Activated T-helper 2 cell treated with anti-CD3 and anti-CD28 coated beads, Interferon-gamma antibody, Interleukin-2, Interleukin-4, amounts not matched to agents 10 μg/mL and 5 μg/mL and 100 μg/mL, durations not matched to agents 14 hours and 24 hours and 36 hours (primary cell): ENCODE measurements around the gene TMEM9B. TPM values are rescaled to one million over a fixed set of nuclear protein-coding genes. Genes with fewer than 3 reads are reported as not detected.
A peak's percentile ranks its signal among the peaks of the same experiment; 100 is the strongest.
"Not testable (repeated sequence)": the region's sequence is repeated elsewhere in the genome, so short reads cannot be mapped to it uniquely, and the experiment has no call there.

ENCODE experiments used
- DNase-seq: peaks from one replicate; pipeline ENCODE4 v3.0.0; 2021; ENCODE audit warnings: low spot score
- H3K27ac Mint-ChIP-seq: one replicate; pipeline ENCODE4 v1.8.0; 2021; ENCODE audit warnings: mixed read lengths
- H3K27me3 Mint-ChIP-seq: one replicate; pipeline ENCODE4 v1.8.0; 2021; ENCODE audit warnings: low read depth, mixed read lengths
- H3K36me3 Mint-ChIP-seq: one replicate; pipeline ENCODE4 v1.8.0; 2021; ENCODE audit warnings: low read depth, mixed read lengths
- H3K4me1 Mint-ChIP-seq: one replicate; pipeline ENCODE4 v1.8.0; 2021; ENCODE audit warnings: low read depth, mixed read lengths
- H3K4me3 Mint-ChIP-seq: one replicate; pipeline ENCODE4 v1.8.0; 2021; ENCODE audit warnings: low read depth, mild to moderate bottlenecking, moderate library complexity, mixed read lengths
- H3K9me3 Mint-ChIP-seq: one replicate; pipeline ENCODE4 v1.8.0; 2021; ENCODE audit warnings: mixed read lengths
- intact Hi-C: fragments of 100-400 bp; cut with micrococcal nuclease; formaldehyde crosslinking; loops from one replicate; pipeline ENCODE4 v1.15.1; 2023
- total RNA-seq: library from RNA; stranded (reverse); gene quantifications from 2 replicates; pipeline ENCODE4 v1.2.3, GENCODE V29; 2022

The TMEM9B gene
- total RNA-seq, 1 donor from 2014 or later, result 20.8 TPM

DNA sequence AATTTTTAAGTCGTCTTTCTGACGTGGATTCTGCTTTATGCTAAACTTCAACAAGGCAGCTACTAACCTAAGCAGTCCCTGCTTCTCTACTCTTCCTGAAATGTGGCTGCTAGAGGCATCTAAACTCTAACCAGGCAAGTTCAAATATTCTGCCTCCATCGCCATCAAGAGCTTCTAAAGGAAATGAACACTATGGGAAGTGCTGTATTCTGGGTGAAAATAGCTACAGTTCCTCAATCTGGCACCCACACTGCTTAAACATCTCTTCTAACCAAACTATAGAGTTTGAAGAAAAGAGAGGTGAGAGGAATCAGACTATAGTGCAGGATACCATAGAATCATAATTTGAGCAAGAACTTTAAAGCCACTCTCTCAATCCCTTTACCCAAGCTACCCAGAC lies 33.2 kb upstream of the TMEM9B start:
- intact Hi-C loops, result no loop called here
- Mint-ChIP-seq H3K4me3 (no peak overlapping the region), H3K27ac (no peak overlapping the region), H3K36me3 (no peaks in the 10 kb centered on the region), H3K9me3 (no peaks in the 10 kb centered on the region), H3K27me3 (peaks cover 16% of the 10 kb centered on the region), H3K4me1 (peaks cover 14% of the 10 kb centered on the region)
- no peak for DNase-seq

DNA sequence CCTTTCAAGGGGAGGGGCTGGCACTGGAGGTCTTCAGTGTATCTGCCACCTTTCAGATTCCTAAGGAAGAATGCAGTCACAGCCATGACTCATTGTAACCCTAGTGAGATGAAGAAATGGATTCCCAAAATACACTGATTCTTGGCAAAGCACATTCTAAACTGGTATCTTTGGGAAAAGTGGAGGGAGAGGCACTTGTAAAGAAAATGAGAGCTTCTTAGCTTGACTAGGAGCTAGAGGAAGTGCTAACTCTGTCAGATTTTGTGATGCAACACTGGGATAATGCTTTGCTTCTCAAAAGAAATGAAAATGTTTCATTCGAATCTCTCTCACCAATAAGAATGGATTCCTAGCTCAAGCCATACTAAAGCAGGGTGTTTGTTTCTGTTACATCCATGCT lies 25.2 kb upstream of the TMEM9B start:
- no peaks in the 10 kb centered on the region for H3K9me3 Mint-ChIP-seq
- H3K36me3 Mint-ChIP-seq, result no peaks in the 10 kb centered on the region
- H3K27ac Mint-ChIP-seq, result no peak overlapping the region
- no peak overlapping the region for H3K4me3 Mint-ChIP-seq
- H3K4me1 Mint-ChIP-seq, result peaks cover 10% of the 10 kb centered on the region
- peaks cover 18% of the 10 kb centered on the region for H3K27me3 Mint-ChIP-seq
- DNase-seq, result no peak
- intact Hi-C loops, result no loop called here

- Mint-ChIP-seq H3K9me3 (no peaks in the 10 kb centered on the region), H3K36me3 (no peaks in the 10 kb centered on the region)
These were observed 24.3 kb upstream of the TMEM9B start for GRCh38 chr11:8988329-8989234.

GRCh38 chr11:8987446-8987845 lies 23.2 kb upstream of the TMEM9B start:
- Mint-ChIP-seq H3K4me3 (no peak overlapping the region), H3K9me3 (no peaks in the 10 kb centered on the region), H3K4me1 (peaks cover 15% of the 10 kb centered on the region), H3K27ac (peak overlapping the region; percentile 10), H3K27me3 (peaks cover 13% of the 10 kb centered on the region), H3K36me3 (no peaks in the 10 kb centered on the region)
- no peak for DNase-seq
- intact Hi-C loops, result no loop called here

More at GRCh38 chr11:8988329-8989234, 24.3 kb upstream of the TMEM9B start:
- H3K27me3 Mint-ChIP-seq, result peaks cover 13% of the 10 kb centered on the region
- intact Hi-C loops, result no loop called here
- no peak overlapping the region for H3K27ac Mint-ChIP-seq
- H3K4me1 Mint-ChIP-seq, result peaks cover 13% of the 10 kb centered on the region
- no peak overlapping the region for H3K4me3 Mint-ChIP-seq
- DNase-seq, result no peak

DNA sequence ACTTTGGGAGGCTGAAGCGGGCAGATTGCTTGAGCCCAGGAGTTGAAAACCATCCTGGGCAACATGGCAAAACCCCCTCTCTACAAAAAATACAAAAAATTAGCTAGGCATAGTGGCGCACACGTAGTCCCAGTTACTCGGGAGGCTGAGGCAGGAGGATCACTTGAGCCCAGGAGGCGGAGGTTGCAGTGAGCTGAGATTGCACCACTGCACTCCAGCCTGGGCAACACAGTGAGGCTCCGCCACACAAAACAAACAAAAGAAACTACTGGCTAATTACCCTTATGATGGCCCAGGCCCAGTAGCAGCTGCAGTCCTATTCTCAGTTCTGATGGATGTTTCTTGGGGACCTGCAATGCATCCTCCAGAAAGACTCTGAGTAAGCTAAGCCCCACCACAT lies 22.5 kb upstream of the TMEM9B start:
- intact Hi-C loops, H3K4me3 Mint-ChIP-seq, DNase-seq, H3K36me3 Mint-ChIP-seq, H3K9me3 Mint-ChIP-seq, H3K27ac Mint-ChIP-seq: not testable (repeated sequence)
- peaks cover 11% of the 10 kb centered on the region for H3K27me3 Mint-ChIP-seq
- peaks cover 15% of the 10 kb centered on the region for H3K4me1 Mint-ChIP-seq

GRCh38 chr11:8985462-8985861 lies 21.2 kb upstream of the TMEM9B start:
- no peaks in the 10 kb centered on the region for H3K36me3 Mint-ChIP-seq
- H3K4me1 Mint-ChIP-seq, result peaks cover 15% of the 10 kb centered on the region
- H3K27me3 Mint-ChIP-seq, result peaks cover 11% of the 10 kb centered on the region
- no peak overlapping the region for H3K4me3 Mint-ChIP-seq
- H3K9me3 Mint-ChIP-seq, result no peaks in the 10 kb centered on the region
- DNase-seq, result no peak
- H3K27ac Mint-ChIP-seq, result no peak overlapping the region
- intact Hi-C loops, result no loop called here

DNA sequence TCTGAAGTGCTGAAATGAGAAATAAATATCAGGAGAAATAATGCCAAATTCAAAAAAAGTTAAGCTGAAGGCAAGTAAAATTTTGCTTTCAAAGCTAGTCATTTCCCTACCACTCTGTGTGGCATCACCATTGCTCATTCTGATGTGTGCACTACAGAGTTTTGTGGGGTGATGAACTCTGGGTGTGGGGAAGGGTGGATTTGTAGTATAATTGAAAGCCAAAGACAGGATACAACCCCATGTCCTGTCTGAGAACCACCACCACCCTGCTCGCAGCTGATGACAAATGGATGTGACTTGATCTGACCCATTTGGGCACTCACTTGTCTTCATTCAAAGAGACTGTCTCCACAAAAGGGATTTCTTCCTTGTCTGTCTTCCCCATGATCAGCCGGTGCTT lies 19.3 kb upstream of the TMEM9B start:
- Mint-ChIP-seq H3K9me3 (no peaks in the 10 kb centered on the region), H3K4me1 (peaks cover 13% of the 10 kb centered on the region), H3K27me3 (no peaks in the 10 kb centered on the region), H3K27ac (no peak overlapping the region), H3K36me3 (no peaks in the 10 kb centered on the region), H3K4me3 (no peak overlapping the region)
- intact Hi-C loops, result no loop called here
- no peak for DNase-seq

GRCh38 chr11:8980485-8980884 lies 16.2 kb upstream of the TMEM9B start:
- intact Hi-C loops, result no loop called here
- Mint-ChIP-seq H3K4me3 (no peak overlapping the region), H3K9me3 (no peaks in the 10 kb centered on the region), H3K27ac (no peak overlapping the region), H3K4me1 (peaks cover 5% of the 10 kb centered on the region), H3K27me3 (no peaks in the 10 kb centered on the region), H3K36me3 (no peaks in the 10 kb centered on the region)
- DNase-seq, result no peak

DNA sequence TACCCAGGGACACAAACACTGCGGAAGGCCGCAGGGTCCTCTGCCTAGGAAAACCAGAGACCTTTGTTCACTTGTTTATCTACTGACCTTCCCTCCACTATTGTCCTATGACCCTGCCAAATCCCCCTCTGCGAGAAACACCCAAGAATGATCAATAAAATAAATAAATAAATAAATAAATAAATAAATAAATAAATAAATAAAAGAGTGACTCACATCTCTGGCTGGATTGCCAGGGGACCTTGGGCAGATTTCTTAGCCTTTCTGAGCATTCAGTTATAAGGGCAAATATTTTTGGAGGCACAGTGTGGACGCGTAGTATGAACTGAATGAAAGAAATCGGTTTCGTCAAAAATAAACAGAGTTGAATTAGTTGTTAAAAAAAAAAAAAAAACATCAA lies 15.1 kb upstream of the TMEM9B start:
- H3K36me3 Mint-ChIP-seq, H3K4me1 Mint-ChIP-seq, H3K9me3 Mint-ChIP-seq, H3K27me3 Mint-ChIP-seq, H3K4me3 Mint-ChIP-seq, intact Hi-C loops, H3K27ac Mint-ChIP-seq, DNase-seq: not testable (repeated sequence)

GRCh38 chr11:8973121-8973520 lies 8.9 kb upstream of the TMEM9B start:
- no peaks in the 10 kb centered on the region for H3K36me3 Mint-ChIP-seq
- no peaks in the 10 kb centered on the region for H3K9me3 Mint-ChIP-seq
- no peak for DNase-seq
- no peaks in the 10 kb centered on the region for H3K27me3 Mint-ChIP-seq
- intact Hi-C loops, result no loop called here
- H3K4me3 Mint-ChIP-seq, result no peak overlapping the region
- H3K4me1 Mint-ChIP-seq, result peaks cover 2% of the 10 kb centered on the region
- no peak overlapping the region for H3K27ac Mint-ChIP-seq

DNA sequence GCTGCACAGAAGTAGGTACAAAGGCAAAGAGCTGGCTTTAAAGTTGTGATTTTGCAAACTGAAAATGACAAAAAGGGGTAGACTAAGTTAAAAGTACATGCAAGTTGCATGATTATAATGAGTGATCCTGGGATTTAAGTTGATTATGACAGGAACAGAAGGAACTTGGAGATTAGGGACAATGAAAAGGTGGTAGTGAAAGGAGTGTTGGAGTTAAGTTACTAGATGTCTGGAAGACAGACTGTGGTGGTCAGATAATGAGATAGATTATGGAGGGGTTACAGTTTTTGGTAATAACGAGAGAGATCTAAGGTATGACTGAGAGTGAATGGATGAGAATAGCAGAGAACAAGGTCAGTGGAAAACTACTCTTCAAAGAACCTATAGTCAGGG lies 7.7 kb upstream of the TMEM9B start:
- Mint-ChIP-seq H3K4me3 (no peak overlapping the region), H3K4me1 (peaks cover 2% of the 10 kb centered on the region), H3K27ac (no peak overlapping the region), H3K36me3 (no peaks in the 10 kb centered on the region), H3K9me3 (no peaks in the 10 kb centered on the region), H3K27me3 (no peaks in the 10 kb centered on the region)
- intact Hi-C loops, result no loop called here
- DNase-seq, result no peak

DNA sequence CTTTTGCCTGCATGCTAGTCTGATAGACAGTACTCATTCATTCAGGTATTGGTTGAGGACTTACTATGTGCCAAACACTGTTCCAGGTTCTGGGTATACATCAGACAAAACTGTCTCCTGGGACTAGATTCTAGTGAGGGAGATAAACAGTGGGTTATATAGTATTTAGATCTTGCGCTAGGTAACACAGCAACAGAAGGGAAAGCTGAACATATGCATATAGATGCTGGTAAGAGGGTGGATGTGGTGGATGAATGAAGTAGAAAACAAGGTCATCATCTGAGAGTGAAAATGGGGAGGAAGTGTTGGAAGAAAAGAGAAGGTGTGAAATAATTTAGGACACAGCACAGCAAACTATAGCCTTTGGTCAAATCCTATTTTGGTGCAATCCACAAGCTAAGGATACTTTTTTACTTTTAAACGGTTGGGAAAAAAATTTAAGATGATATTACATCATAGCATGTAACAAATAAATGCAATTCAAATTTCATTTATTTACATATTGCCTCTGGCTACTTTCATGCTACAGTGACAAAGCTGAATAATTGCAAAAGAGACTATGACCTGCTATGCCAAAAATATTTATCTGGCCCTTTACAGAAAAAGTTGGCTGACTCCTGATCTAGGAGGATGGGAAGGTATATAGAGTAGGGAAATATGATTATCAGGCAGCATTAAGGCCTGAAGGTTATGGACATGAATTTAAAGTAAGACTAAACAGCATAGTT lies 7.1 kb upstream of the TMEM9B start:
- Mint-ChIP-seq H3K27me3 (no peaks in the 10 kb centered on the region), H3K4me1 (peaks cover 7% of the 10 kb centered on the region), H3K4me3 (no peak overlapping the region), H3K9me3 (no peaks in the 10 kb centered on the region), H3K27ac (no peak overlapping the region), H3K36me3 (no peaks in the 10 kb centered on the region)
- DNase-seq, result no peak
- intact Hi-C loops, result no loop called here

GRCh38 chr11:8967184-8967583 lies 2.9 kb upstream of the TMEM9B start:
- H3K36me3 Mint-ChIP-seq, result no peaks in the 10 kb centered on the region
- intact Hi-C loops, result no loop called here
- peaks cover 26% of the 10 kb centered on the region for H3K4me1 Mint-ChIP-seq
- H3K27me3 Mint-ChIP-seq, result no peaks in the 10 kb centered on the region
- no peaks in the 10 kb centered on the region for H3K9me3 Mint-ChIP-seq
- H3K4me3 Mint-ChIP-seq, result no peak overlapping the region
- no peak for DNase-seq
- no peak overlapping the region for H3K27ac Mint-ChIP-seq
